HL-60 (cell line): ENCODE measurements around the gene KLHL3.
A peak's percentile ranks its signal among the peaks of the same experiment; 100 is the strongest.

ENCODE experiments used
- DNase-seq, 2 experiments: peaks; one replicate each; pipeline ENCODE4 v3.0.0-alpha.2; 2010 to 2020; ENCODE audit warnings: low read depth in 1 of 2, low spot score in 1 of 2
- H3K27ac ChIP-seq: fragments of 250-450 bp; sonication (Bioruptor Pico); replicated peaks from 2 replicates; pipeline ENCODE4 v1.5.1; 2020; ENCODE audit warnings: mild to moderate bottlenecking, moderate library complexity
- H3K27me3 ChIP-seq: fragments of 250-450 bp; sonication (Bioruptor Pico); 2 replicates; pipeline ENCODE4 v1.5.1; 2021; ENCODE audit warnings: mild to moderate bottlenecking, moderate library complexity; ENCODE audit not compliant: insufficient read depth, poor library complexity, severe bottlenecking
- H3K4me3 ChIP-seq: replicated peaks from 2 replicates; pipeline ENCODE4 v1.5.1; 2011; ENCODE audit warnings: mild to moderate bottlenecking, control low read depth, low read length; ENCODE audit not compliant: insufficient read depth
- GABPA ChIP-seq: IDR thresholded peaks from 2 replicates; pipeline ENCODE4 v1.6.1; 2012; ENCODE audit warnings: low read depth
- POLR2AphosphoS5 ChIP-seq: IDR thresholded peaks from 2 replicates; pipeline ENCODE4 v1.6.1; 2012; ENCODE audit warnings: low read depth
- SPI1 ChIP-seq: IDR thresholded peaks from 2 replicates; pipeline ENCODE4 v1.6.1; 2012; ENCODE audit warnings: low read depth, mild to moderate bottlenecking, borderline replicate concordance
- TF ChIP-seq, protein P1 (sequence below): IDR thresholded peaks from 2 replicates; pipeline ENCODE4 v1.6.1; 2012; ENCODE audit warnings: low read depth; ENCODE audit not compliant: insufficient replicate concordance
- TF ChIP-seq, protein P2 (sequence below): IDR thresholded peaks from one replicate; pipeline ENCODE4 v1.5.1; 2011; ENCODE audit warnings: low read length, control low read depth, inconsistent platforms; ENCODE audit not compliant: insufficient read depth

The KLHL3 gene

DNA sequence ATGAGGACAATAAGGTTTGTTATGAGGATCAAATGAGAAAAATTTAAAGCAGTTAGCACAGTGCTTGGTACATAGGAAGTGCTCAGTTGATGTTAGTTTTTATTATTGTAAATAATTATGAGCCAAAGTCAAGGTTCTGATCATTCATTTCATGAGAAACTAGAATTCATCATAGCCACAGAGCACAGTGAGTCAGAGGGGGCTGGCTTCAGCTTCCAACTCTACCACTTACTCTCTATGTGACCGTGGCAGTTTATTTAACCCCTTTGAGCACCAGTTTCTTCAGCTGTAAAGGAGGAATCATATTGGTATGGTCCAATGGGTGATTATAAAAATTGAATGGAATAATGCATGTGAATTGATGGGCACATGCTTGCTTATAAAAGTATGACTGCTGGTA, 39.4 kb downstream of the KLHL3 start:
- H3K4me3 ChIP-seq = no peak overlapping the region
- TF ChIP-seq GABPA (no peak), SPI1 (no peak), POLR2AphosphoS5 (no peak)
- TF ChIP-seq, protein P1, sequence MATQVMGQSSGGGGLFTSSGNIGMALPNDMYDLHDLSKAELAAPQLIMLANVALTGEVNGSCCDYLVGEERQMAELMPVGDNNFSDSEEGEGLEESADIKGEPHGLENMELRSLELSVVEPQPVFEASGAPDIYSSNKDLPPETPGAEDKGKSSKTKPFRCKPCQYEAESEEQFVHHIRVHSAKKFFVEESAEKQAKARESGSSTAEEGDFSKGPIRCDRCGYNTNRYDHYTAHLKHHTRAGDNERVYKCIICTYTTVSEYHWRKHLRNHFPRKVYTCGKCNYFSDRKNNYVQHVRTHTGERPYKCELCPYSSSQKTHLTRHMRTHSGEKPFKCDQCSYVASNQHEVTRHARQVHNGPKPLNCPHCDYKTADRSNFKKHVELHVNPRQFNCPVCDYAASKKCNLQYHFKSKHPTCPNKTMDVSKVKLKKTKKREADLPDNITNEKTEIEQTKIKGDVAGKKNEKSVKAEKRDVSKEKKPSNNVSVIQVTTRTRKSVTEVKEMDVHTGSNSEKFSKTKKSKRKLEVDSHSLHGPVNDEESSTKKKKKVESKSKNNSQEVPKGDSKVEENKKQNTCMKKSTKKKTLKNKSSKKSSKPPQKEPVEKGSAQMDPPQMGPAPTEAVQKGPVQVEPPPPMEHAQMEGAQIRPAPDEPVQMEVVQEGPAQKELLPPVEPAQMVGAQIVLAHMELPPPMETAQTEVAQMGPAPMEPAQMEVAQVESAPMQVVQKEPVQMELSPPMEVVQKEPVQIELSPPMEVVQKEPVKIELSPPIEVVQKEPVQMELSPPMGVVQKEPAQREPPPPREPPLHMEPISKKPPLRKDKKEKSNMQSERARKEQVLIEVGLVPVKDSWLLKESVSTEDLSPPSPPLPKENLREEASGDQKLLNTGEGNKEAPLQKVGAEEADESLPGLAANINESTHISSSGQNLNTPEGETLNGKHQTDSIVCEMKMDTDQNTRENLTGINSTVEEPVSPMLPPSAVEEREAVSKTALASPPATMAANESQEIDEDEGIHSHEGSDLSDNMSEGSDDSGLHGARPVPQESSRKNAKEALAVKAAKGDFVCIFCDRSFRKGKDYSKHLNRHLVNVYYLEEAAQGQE = no peak
- TF ChIP-seq, protein P2, sequence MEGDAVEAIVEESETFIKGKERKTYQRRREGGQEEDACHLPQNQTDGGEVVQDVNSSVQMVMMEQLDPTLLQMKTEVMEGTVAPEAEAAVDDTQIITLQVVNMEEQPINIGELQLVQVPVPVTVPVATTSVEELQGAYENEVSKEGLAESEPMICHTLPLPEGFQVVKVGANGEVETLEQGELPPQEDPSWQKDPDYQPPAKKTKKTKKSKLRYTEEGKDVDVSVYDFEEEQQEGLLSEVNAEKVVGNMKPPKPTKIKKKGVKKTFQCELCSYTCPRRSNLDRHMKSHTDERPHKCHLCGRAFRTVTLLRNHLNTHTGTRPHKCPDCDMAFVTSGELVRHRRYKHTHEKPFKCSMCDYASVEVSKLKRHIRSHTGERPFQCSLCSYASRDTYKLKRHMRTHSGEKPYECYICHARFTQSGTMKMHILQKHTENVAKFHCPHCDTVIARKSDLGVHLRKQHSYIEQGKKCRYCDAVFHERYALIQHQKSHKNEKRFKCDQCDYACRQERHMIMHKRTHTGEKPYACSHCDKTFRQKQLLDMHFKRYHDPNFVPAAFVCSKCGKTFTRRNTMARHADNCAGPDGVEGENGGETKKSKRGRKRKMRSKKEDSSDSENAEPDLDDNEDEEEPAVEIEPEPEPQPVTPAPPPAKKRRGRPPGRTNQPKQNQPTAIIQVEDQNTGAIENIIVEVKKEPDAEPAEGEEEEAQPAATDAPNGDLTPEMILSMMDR = no peak
- no peak overlapping the region for H3K27ac ChIP-seq
- no peak for DNase-seq
- no peaks in the 10 kb centered on the region for H3K27me3 ChIP-seq

DNA sequence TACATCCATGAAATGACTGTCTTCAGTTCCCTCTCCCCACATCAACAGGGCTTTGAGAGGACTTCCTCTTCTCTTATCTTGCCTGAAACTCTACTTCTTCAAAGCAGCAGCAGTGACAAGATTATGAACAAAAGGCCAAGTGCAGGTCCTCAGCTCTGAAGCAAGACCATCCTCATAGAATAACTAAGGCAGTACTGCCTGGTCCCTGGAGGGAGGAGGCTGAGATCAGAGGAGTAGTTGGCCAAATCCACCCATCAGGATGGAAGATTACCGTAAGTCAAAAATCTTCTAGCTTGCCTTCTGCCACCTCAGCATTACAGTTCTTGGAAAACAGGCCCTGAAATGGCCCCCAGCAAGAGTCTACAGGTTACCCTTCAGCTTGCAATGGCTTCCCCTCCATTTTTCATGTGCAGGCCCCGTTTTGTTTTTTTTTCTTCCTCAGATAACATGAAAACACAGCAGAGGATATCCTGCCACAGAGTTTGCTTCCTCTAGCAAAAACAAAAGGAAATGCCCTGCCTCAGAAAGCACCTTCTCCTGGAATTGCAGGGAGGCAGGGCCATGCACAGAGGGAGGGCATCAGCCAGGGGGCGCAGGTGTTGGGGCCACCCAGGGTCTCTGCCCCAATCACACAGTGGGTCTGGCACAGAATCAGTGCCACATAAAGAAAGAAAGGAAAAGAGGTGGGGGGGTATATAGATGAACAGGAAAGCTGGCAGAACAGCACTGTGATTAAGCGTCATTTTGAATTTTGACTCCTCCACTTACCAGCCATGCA, 40.0 kb downstream of the KLHL3 start:
- peak; percentile 65; the same call in 1 of the 2 replicates for TF ChIP-seq SPI1
- TF ChIP-seq, protein P1 = no peak
- TF ChIP-seq, protein P2 = no peak
- no peak overlapping the region for H3K4me3 ChIP-seq
- DNase-seq = peak in 1 of 2 experiments; percentile 1
- no peaks in the 10 kb centered on the region for H3K27me3 ChIP-seq
- no peak overlapping the region for H3K27ac ChIP-seq

DNA sequence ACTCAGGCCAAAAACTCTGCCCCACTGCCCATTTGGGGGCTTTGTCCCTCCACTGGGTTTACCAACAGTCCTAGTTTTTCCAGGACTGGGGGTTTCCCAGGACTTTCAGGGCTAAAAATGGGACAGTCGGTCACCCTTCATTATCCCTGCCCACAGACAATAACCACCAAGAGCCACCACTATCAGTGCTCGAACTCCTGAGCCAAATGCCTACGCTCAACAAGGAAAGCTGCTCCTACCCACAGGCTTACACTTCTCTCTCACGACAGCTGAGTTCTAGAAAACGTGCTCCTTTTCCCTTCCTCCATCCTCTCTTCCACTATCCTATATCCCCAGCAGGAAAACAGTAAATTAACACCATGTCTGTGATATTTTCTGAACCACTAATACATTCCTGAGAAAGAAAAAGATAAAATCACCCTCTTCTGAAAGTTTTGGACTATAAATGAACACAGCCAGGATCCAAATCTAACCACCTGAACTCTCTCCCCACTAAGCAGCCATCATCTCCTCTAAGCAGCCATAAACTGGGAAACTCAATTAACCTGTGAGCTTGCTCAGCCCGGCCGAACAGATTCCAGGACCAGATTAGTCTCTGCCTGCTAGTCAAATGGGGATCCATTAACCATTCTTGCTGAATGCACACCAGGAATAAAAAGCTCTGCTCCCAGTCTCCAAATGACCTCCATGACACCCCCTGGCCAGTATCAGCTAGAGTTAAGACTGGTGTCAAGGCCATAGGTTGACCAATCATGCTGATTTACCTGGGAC, 41.8 kb downstream of the KLHL3 start:
- Histone ChIP-seq H3K4me3 (no peak overlapping the region), H3K27ac (no peak overlapping the region), H3K27me3 (no peaks in the 10 kb centered on the region)
- TF ChIP-seq, protein P1 = no peak
- TF ChIP-seq GABPA (no peak), SPI1 (no peak), POLR2AphosphoS5 (no peak)
- TF ChIP-seq, protein P2 = no peak
- DNase-seq = no peak
